Epithelial cell of proximal tubule (primary cell): Measurements from ENCODE around the gene KSR1. TPM values are rescaled to one million over a fixed set of nuclear protein-coding genes. Genes with fewer than 3 reads are reported as not detected.

Experiments
- DNase-seq: peaks from one replicate; pipeline ENCODE4 v3.0.0-alpha.2; 2011; ENCODE audit warnings: low read depth
- H3K4me3 ChIP-seq: 2 replicates; pipeline ENCODE4 v1.5.1; 2011; ENCODE audit warnings: low read depth, mild to moderate bottlenecking, low read length
- total RNA-seq: library from RNA; depleted of rRNA; stranded (reverse); fragments of >200 nt; gene quantifications from 2 replicates; pipeline ENCODE4 v1.2.3, GENCODE V29; 2015
- TF ChIP-seq, protein P1 (sequence below): conservative IDR thresholded peaks from 2 replicates; pipeline ENCODE4 v1.5.1; 2012; ENCODE audit warnings: low read depth, mild to moderate bottlenecking, low read length

Gene KSR1
- total RNA-seq, 1 donor from 2014 or later = 19.9 TPM

DNA sequence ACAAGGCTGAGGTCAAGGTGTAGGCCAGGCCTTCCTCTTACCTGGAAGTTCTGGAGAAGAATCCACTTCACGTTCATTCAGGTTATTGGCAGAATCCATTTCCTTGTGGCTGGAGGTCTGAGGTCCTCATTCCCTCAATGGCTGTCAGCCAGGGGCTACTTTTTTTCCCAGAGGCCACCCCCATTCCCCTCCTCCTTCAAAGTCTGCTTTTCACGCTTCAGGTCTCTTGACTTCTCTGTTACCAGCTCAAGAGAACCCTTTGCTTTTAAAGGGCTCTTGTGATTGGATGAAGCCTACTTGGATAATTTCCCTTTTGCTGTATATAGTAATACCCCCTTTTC, 119.6 kb downstream of the KSR1 start:
- no peak overlapping the region for H3K4me3 ChIP-seq
- no peak for DNase-seq
- TF ChIP-seq, protein P1, sequence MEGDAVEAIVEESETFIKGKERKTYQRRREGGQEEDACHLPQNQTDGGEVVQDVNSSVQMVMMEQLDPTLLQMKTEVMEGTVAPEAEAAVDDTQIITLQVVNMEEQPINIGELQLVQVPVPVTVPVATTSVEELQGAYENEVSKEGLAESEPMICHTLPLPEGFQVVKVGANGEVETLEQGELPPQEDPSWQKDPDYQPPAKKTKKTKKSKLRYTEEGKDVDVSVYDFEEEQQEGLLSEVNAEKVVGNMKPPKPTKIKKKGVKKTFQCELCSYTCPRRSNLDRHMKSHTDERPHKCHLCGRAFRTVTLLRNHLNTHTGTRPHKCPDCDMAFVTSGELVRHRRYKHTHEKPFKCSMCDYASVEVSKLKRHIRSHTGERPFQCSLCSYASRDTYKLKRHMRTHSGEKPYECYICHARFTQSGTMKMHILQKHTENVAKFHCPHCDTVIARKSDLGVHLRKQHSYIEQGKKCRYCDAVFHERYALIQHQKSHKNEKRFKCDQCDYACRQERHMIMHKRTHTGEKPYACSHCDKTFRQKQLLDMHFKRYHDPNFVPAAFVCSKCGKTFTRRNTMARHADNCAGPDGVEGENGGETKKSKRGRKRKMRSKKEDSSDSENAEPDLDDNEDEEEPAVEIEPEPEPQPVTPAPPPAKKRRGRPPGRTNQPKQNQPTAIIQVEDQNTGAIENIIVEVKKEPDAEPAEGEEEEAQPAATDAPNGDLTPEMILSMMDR = no peak

- DNase-seq = no peak
- TF ChIP-seq, protein P1 = no peak
- H3K4me3 ChIP-seq = no peak overlapping the region
These were observed 120.3 kb downstream of the KSR1 start for GRCh38 chr17:27576477-27577083.

DNA sequence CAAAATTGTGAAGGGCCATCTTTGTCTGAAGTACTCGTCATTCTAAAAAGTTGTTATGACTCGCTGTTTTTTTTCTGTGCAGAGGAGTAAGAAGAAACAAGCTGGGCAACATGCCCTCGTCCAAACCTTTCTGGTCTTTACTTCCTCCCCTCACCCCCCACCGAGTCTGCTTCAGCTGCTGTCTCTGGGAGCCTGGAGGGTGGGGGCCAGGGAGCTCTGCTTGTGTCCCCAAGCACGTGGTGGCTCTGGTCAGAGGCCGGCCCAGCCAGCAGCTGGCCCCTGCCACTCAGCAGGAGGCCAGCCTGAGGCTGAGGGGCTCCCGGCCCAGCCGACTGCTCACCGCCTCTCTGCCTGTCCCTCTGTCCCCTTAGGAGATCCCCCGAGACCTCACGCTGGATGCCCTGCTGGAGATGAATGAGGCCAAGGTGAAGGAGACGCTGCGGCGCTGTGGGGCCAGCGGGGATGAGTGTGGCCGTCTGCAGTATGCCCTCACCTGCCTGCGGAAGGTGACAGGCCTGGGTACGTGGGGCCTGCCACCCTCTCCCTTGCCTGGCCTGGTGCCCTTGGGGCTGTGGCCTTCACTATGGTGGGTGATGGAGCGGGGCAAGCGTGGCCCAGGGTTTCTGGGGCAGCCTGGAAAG, 121.0 kb downstream of the KSR1 start:
- H3K4me3 ChIP-seq = no peak overlapping the region
- TF ChIP-seq, protein P1 = no peak
- DNase-seq = no peak

- H3K4me3 ChIP-seq = no peak overlapping the region
- TF ChIP-seq, protein P1 = no peak
- no peak for DNase-seq
These were observed 121.9 kb downstream of the KSR1 start for GRCh38 chr17:27577884-27578717.

DNA sequence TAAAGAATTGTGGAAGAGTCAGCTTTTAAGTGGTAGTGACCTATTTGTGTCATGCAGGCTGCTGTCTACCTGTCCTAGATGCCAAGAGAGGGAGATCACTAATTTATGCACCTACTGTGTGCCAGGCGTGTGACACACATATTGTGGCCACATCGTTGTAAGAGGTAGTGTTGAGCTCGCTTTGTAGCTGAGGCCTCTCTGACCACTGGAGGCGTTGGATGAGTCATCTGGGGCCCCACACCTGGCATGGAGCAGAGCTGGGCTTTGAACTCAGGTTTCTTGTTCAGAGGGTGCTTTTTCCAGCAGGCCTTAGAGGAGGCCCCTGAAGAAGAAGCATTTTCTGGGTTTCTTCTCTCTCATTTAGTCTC, 122.5 kb downstream of the KSR1 start:
- H3K4me3 ChIP-seq = no peak overlapping the region
- TF ChIP-seq, protein P1 = no peak
- no peak for DNase-seq

GRCh38 chr17:27579304-27579703, 123.1 kb downstream of the KSR1 start:
- DNase-seq = no peak
- TF ChIP-seq, protein P1 = no peak
- no peak overlapping the region for H3K4me3 ChIP-seq
